ENCODE data around the gene XAGE1B.
"Not testable (repeated sequence)": the region's sequence is repeated elsewhere in the genome, so short reads cannot be mapped to it uniquely, and the experiment has no call there.

XAGE1B gene

GRCh38 chrX:52516987-52517325 lies at the start of gene XAGE1B:
XAGE1B (minus strand) TSS chrX:52517063; CDS start chrX:52515527, 1,536 bp downstream.
- in situ Hi-C loops (cut with MboI; ENCODE audit: low sequenced_read_pairs) = not testable (repeated sequence)

GRCh38 chrX:52563105-52563504 lies 46.2 kb upstream of the XAGE1B start:
- in situ Hi-C loops (cut with MboI; ENCODE audit: low sequenced_read_pairs) = no loop called here

DNA sequence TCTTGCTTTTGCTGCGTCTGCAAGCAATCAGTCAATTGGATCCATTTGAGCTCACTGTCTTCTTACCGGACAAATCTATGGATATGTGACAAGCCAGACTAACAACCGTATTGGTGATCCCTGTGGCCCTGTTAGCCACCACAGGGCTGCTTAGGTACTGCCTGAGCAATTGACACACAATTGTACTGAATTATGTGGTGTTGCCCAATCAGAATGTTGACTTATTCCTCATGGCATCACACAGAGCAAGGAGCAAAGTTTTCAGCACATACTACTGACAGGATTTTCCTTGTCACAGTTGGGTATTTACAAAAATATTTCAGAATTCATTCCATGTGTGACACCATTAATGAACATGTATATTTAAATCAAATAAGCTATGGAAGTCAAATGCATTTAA lies 41.3 kb upstream of the XAGE1B start:
- in situ Hi-C loops (cut with MboI; ENCODE audit: low sequenced_read_pairs) = no loop called here

DNA sequence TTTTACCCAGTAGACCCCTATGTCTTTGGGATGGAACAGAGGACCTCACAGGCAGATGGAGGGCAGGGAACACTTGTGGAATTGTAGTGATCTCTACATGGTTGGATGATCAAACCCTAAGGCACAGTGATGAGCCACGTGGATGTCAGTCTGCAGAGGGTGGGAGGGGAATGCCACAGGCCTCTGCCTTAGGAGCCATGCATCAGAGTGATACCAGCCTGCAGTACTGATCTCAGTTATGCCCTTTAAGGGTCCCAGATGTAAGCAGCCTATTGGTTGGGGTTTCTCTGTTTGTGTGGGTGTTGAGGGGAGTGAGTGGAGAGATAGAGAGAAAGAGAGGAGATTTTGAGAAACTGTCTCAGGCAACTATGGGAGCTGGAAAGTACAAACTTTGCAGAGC lies 39.9 kb upstream of the XAGE1B start:
- in situ Hi-C loops (cut with MboI; ENCODE audit: low sequenced_read_pairs) = no loop called here

DNA sequence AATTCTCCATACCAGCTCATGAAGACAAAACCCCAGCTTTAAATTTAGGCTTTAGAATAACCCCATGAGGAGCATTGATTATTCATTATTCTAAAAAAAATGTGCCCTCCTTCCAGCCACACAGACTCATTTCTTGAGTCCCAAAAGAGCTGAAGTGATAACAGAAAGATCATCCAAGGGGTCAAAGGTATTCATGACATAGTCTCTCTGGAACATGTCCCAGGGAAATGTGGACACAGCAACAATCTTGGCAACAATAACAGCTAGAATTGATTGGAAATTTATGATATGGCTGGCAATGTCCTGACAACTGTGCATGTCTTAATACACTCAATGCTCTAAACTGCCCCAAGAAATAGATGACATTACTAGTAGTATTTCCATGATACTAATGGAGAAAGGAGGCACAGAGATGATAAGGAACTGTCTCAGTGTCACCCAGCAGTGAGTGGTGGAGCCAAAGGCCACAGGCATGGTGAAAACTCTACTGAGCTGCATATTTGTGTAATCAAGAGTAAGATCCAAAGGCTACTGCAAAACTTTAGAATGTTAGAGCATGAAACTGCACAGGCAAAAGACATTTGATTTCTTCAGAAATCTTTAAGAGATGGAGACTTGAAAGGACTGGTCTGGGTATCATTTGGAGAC lies 37.3 kb upstream of the XAGE1B start:
- in situ Hi-C loops (cut with MboI; ENCODE audit: low sequenced_read_pairs) = no loop called here

- in situ Hi-C loops (cut with MboI; ENCODE audit: low sequenced_read_pairs) = not testable (repeated sequence)
Measured at GRCh38 chrX:52548769-52549168, 31.9 kb upstream of the XAGE1B start.

GRCh38 chrX:52544147-52544840 lies 27.4 kb upstream of the XAGE1B start:
- in situ Hi-C loops (cut with MboI; ENCODE audit: low sequenced_read_pairs) = no loop called here

DNA sequence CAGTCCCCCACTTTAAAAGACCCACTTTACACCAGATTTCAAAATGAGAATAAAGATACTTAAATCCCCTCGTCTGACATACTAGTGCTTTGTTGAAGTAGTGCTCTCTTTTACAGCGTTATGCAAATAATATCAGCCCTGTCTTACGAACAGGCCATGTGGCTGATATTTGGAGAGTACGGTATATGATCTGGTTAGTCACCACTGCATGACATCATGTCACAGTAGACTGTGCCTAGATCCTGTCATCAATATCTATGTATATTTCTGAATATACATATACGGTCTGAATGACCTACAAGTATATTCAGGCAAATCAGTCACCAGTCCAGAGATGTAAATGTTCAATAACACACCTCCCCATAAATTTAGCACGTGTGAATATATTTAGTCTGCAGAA lies 25.4 kb upstream of the XAGE1B start:
- in situ Hi-C loops (cut with MboI; ENCODE audit: low sequenced_read_pairs) = no loop called here

DNA sequence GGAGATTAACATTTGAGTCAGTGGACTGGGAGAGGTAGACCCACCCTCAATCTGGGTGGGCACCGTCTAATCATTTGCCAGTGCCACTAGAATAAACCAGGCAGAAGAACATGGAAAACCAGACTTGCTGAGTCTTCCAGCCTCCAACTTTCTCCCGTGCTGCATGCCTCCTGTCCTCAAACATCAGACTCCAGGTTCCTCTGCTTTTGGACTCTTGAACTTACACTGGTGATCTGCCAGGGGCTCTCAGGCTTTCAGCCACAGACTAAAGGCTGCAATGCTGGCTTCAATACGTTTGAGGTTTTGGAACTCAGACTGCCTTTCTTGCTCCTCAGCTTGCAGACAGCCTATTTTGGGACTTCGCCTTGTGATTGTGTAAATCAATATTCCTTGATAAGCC lies 24.2 kb upstream of the XAGE1B start:
- in situ Hi-C loops (cut with MboI; ENCODE audit: low sequenced_read_pairs) = not testable (repeated sequence)

- in situ Hi-C loops (cut with MboI; ENCODE audit: low sequenced_read_pairs) = not testable (repeated sequence)
Measured at GRCh38 chrX:52516110-52516986, 515 bp downstream of the XAGE1B start.

DNA sequence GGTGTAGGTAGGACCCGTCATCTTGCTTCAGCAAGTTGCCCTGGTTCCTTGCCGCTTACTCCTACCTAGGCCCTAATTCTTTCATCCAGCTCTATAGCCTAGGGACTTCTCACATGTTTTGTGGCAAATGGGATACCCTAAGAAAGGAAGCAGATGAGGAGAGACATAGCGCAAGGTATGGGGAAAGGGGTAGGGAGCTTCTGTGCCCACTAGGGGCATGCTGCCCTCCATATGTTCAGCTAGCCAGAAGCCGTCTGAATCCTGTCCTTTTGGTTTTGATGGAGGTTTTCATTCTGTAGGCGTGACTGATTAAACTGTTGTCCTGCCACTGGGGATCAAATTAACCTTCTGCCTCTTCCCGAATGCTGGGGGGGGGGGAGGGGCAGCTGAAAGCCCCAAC lies 5.7 kb downstream of the XAGE1B start:
- in situ Hi-C loops (cut with MboI; ENCODE audit: low sequenced_read_pairs) = not testable (repeated sequence)

DNA sequence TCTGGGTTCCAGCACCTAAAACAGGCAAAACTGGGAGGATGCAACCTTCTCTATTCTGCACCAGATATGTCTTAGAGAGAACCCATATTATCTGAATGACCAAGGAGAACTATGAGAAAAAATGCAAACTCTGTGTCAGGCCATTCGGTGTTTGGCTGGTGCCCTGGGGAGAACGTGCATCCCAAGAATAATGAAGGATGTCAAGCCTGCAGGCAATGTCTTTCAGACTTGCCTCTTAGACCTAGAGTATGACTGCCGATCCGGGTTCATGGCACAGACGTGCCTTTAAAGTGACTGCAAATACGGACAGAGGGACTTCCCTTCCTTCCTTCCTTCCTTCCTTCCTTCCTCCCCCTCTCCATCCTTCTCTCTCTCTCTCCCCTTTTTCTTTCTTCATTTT lies 6.9 kb downstream of the XAGE1B start:
- in situ Hi-C loops (cut with MboI; ENCODE audit: low sequenced_read_pairs) = no loop called here

DNA sequence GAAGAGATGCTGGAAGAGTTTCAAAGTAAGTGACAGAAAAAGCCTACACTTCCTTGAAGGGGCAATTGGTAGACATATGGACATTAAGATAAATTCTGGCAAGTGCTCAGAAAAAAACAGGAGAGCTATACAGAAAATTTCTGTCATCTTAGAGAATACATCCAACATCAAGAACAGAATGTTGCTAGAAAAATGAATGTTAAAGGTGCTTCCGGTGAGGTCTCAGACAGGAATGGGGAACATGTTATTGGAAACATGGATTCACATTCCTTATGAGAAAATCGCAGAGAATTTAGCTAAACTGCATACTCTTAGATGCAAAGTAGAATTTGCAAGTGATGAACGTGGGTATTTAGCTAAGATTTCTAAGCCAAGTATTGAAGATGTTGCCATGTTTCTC lies 9.5 kb downstream of the XAGE1B start:
- in situ Hi-C loops (cut with MboI; ENCODE audit: low sequenced_read_pairs) = no loop called here

DNA sequence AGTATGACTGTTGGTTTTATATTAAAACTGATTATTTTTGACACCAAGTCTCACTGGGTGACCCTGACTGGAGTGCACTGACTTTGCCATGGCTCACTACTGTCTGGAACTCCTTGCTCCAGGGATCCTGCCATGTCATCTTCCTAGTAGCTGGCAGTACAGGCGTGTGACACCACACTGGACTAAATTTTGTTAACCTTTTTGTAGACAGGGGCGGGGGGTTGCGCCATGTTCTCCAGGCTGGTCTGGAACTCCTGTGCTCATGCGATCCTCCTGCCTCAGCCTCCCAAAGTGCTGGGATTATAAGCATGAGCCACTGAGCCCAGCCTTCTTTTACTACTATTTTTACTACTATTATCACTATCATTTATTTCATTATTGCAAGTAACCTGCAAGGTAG lies 12.3 kb downstream of the XAGE1B start:
- in situ Hi-C loops (cut with MboI; ENCODE audit: low sequenced_read_pairs) = no loop called here

DNA sequence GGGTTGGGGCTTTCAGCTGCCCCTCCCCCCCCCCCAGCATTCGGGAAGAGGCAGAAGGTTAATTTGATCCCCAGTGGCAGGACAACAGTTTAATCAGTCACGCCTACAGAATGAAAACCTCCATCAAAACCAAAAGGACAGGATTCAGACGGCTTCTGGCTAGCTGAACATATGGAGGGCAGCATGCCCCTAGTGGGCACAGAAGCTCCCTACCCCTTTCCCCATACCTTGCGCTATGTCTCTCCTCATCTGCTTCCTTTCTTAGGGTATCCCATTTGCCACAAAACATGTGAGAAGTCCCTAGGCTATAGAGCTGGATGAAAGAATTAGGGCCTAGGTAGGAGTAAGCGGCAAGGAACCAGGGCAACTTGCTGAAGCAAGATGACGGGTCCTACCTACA lies 15.5 kb downstream of the XAGE1B start:
- in situ Hi-C loops (cut with MboI; ENCODE audit: low sequenced_read_pairs) = not testable (repeated sequence)

DNA sequence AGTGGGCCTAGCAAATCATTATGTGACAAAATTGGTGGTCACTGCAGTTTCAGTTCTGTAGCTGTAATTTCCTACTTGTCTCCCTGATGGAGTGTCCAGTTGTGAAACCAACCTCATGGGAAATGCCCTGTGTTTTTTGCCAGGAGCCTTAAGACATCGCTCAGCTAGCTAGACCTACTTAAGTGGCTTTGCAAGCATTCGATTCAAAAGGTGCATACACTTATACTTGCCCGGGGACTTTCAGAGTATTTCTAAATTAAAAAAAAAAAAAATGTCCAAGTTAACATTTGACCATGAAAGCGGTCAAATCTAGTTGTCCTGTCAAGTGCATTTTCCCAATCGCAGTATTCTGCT lies 20.5 kb downstream of the XAGE1B start:
- in situ Hi-C loops (cut with MboI; ENCODE audit: low sequenced_read_pairs) = not testable (repeated sequence)

- in situ Hi-C loops (cut with MboI; ENCODE audit: low sequenced_read_pairs) = not testable (repeated sequence)
Measured at GRCh38 chrX:52495545-52496418, 21.1 kb downstream of the XAGE1B start, which contains the start of gene XAGE1A. XAGE1A (plus strand) TSS chrX:52495808; CDS start chrX:52497362, 1,554 bp downstream.

DNA sequence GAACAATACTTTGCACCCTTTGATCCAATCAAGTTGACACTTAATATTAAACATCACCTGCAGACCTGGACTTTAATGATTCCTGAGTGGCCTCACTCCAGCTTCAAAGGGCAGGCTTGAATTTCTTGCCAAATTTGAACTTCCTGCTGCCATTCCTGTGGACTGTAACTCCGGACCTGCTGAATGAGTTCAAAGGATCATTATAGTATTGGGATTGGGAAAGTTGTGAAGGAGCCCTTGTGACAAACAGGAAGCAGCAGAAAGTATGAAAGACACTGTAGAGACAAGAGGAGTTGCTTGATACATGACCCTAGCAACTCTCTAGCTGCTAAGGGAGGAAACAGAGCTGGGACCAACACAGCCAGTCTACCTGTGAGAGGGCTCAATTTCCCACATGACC lies 45.6 kb downstream of the XAGE1B start:
- in situ Hi-C loops (cut with MboI; ENCODE audit: low sequenced_read_pairs) = not testable (repeated sequence)

Measured in HL-60/S4 (cell line).